Measurements from ENCODE around the gene BDKRB1.

DNA sequence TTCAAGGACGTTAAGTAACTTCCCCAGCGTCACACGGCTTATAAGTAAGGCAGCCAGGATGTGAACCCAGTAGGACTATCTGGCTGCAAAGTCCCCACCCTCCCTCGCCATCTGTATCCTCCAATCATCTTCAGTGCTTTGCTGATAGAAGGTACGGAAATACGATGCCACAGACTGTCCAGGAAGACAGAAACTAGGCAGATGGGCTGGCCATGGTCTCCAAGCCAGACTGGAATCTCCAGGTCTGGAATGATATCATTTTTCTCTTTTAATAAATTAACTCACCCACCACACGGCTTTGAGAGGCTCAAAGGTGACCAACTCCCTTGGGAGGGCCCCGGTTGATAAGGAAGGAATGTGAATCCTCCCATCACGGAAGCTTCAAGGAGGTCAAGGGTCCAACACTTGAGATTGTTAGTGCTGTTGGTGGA lies 16.3 kb upstream of the BDKRB1 start:
- TF ChIP-seq, protein P1, sequence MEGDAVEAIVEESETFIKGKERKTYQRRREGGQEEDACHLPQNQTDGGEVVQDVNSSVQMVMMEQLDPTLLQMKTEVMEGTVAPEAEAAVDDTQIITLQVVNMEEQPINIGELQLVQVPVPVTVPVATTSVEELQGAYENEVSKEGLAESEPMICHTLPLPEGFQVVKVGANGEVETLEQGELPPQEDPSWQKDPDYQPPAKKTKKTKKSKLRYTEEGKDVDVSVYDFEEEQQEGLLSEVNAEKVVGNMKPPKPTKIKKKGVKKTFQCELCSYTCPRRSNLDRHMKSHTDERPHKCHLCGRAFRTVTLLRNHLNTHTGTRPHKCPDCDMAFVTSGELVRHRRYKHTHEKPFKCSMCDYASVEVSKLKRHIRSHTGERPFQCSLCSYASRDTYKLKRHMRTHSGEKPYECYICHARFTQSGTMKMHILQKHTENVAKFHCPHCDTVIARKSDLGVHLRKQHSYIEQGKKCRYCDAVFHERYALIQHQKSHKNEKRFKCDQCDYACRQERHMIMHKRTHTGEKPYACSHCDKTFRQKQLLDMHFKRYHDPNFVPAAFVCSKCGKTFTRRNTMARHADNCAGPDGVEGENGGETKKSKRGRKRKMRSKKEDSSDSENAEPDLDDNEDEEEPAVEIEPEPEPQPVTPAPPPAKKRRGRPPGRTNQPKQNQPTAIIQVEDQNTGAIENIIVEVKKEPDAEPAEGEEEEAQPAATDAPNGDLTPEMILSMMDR (IDR thresholded peaks at IDR 0.05) = no peak
- TF ChIP-seq POLR2A (IDR thresholded peaks at IDR 0.05) = no peak

All from lower leg skin (tissue), 3 donors.